MCF 10A (cell line): ENCODE data around the gene NTN1. TPM values are rescaled to one million over a fixed set of nuclear protein-coding genes. Genes with fewer than 3 reads are reported as not detected.

Source experiments
- BruUV-seq: library from RNA; stranded (reverse); fragments of 400-500 nt; replicated peaks from 2 replicates; lab custom pipeline; 2021; lab: Mats Ljungman, UMichigan
- CTCF ChIA-PET: fragments of 300-600 bp; sonication (Branson Sonifier 250); formaldehyde crosslinking; extraction: SDS; loops from one replicate; lab custom pipeline; 2021; ENCODE audit warnings: antibody characterized with exemption, inconsistent platforms; lab: Yijun Ruan, JAX
- POLR2A ChIA-PET: fragments of 300-600, 350-650 bp; sonication (Branson Sonifier 250); formaldehyde crosslinking; extraction: SDS; loops from one replicate; lab custom pipeline; 2020; ENCODE audit warnings: antibody characterized with exemption, inconsistent platforms; lab: Yijun Ruan, JAX
- DNase-seq: peaks from one replicate; pipeline ENCODE4 v3.0.0-alpha.2; 2018; ENCODE audit not compliant: unreplicated experiment
- H3K27ac Mint-ChIP-seq: one replicate; pipeline ENCODE4 v1.8.0; 2022; ENCODE audit warnings: mild to moderate bottlenecking, low read depth, mixed read lengths; ENCODE audit not compliant: unreplicated experiment
- H3K27me3 Mint-ChIP-seq: one replicate; pipeline ENCODE4 v1.8.0; 2022; ENCODE audit warnings: mixed read lengths; ENCODE audit not compliant: insufficient read depth, unreplicated experiment
- H3K36me3 Mint-ChIP-seq: one replicate; pipeline ENCODE4 v1.8.0; 2022; ENCODE audit warnings: mild to moderate bottlenecking, moderate library complexity, mixed read lengths; ENCODE audit not compliant: insufficient read depth, unreplicated experiment
- H3K4me1 Mint-ChIP-seq: one replicate; pipeline ENCODE4 v1.8.0; 2022; ENCODE audit warnings: mixed read lengths; ENCODE audit not compliant: insufficient read depth, unreplicated experiment
- H3K4me3 Mint-ChIP-seq: one replicate; pipeline ENCODE4 v1.8.0; 2022; ENCODE audit warnings: mild to moderate bottlenecking, moderate library complexity, mixed read lengths; ENCODE audit not compliant: unreplicated experiment
- H3K9me3 Mint-ChIP-seq: one replicate; pipeline ENCODE4 v1.8.0; 2022; ENCODE audit warnings: mixed read lengths; ENCODE audit not compliant: unreplicated experiment
- intact Hi-C: fragments of 100-400 bp; cut with micrococcal nuclease; formaldehyde crosslinking; loops from 2 replicates; pipeline ENCODE4 v1.14.1; 2022
- total RNA-seq: library from RNA; stranded (reverse); gene quantifications from 2 replicates; pipeline ENCODE4 v1.2.3, GENCODE V29; 2022
- TF ChIP-seq, protein P1 (sequence below): fragments of 200-600 bp; IDR thresholded peaks from one replicate; pipeline ENCODE4 v1.8.0; 2022; ENCODE audit warnings: antibody characterized with exemption, mild to moderate bottlenecking; ENCODE audit not compliant: unreplicated experiment

NTN1 gene
- total RNA-seq, 1 experiment from 2014 or later = 0.23 TPM

DNA sequence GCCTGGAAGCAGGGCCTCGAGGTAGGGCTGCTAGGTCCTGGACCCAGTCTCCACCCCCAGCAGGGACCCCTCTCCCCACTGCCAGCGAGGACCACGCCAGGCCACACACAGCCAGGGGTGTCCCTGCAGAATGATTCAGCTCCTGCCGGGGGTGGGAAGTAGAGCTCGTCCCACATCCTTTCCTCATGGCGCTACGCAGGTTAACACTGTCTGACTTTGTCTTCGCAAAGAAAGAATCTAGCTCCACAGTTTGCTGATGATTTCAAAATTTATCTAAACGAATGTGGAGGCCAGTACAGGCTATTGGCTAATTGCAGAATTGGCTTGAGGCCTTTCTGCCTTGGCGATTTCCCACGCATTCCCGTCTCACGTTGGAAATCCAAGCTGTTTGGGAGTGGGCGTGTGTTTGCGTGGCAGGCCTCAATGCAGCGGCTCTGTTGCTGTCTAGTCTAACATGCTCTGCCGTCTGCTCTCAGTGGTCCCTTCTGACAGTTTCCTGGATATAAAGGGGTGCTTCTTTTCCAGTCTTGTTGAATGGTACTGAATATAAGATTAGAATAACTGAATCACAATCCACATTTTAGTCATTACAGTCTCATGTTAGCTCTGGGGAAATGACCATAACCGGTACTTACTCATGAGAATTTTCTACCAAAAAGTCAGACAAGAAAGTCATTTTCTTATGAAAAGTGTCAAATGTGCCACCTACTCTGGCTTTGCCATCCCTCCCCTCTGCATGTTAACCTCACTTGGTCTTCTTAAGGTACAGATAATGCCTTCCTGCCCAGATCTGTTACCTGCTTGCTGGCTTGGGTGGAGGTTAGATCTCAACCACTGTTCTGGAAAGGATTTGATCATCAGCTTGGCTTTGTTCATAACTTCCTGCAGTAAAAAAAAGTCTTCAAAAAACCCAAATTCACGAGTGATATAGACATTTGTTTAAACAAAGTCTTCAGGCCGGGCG lies 252.4 kb downstream of the NTN1 start:
- BruUV-seq = no TSS peak
- H3K4me3 Mint-ChIP-seq = no peak overlapping the region
- no peak overlapping the region for H3K27ac Mint-ChIP-seq
- H3K36me3 Mint-ChIP-seq = no peaks in the 10 kb centered on the region
- ChIA-PET CTCF (no interaction called here), POLR2A (no interaction called here)
- no peaks in the 10 kb centered on the region for H3K27me3 Mint-ChIP-seq
- H3K4me1 Mint-ChIP-seq = no peaks in the 10 kb centered on the region
- no peak for DNase-seq
- intact Hi-C loops = no loop called here
- H3K9me3 Mint-ChIP-seq = no peaks in the 10 kb centered on the region
- TF ChIP-seq, protein P1, sequence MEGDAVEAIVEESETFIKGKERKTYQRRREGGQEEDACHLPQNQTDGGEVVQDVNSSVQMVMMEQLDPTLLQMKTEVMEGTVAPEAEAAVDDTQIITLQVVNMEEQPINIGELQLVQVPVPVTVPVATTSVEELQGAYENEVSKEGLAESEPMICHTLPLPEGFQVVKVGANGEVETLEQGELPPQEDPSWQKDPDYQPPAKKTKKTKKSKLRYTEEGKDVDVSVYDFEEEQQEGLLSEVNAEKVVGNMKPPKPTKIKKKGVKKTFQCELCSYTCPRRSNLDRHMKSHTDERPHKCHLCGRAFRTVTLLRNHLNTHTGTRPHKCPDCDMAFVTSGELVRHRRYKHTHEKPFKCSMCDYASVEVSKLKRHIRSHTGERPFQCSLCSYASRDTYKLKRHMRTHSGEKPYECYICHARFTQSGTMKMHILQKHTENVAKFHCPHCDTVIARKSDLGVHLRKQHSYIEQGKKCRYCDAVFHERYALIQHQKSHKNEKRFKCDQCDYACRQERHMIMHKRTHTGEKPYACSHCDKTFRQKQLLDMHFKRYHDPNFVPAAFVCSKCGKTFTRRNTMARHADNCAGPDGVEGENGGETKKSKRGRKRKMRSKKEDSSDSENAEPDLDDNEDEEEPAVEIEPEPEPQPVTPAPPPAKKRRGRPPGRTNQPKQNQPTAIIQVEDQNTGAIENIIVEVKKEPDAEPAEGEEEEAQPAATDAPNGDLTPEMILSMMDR = no peak

DNA sequence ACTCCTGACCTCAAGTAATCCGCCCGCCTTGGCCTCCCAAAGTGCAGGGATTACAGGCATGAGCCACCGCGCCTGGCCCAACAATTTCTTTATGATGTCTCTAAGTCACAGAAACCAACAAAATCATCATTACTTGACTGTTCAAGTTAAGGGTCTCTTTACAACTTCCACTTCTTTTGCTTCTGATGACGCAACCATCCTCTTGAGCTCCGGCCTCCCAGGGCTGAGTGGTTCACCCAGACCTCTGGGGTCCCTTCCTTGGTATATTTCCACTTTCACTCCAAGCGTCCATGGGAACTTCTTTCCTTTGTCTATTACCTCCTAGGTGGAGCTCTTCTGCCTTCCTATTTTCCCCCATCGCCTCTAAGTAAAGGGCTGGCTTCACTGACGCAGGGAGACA lies 253.7 kb downstream of the NTN1 start:
- H3K36me3 Mint-ChIP-seq = no peaks in the 10 kb centered on the region
- CTCF ChIA-PET = no interaction called here
- no peaks in the 10 kb centered on the region for H3K27me3 Mint-ChIP-seq
- H3K27ac Mint-ChIP-seq = no peak overlapping the region
- POLR2A ChIA-PET = no interaction called here
- H3K9me3 Mint-ChIP-seq = no peaks in the 10 kb centered on the region
- no TSS peak for BruUV-seq
- TF ChIP-seq, protein P1 = no peak
- intact Hi-C loops = no loop called here
- no peaks in the 10 kb centered on the region for H3K4me1 Mint-ChIP-seq
- no peak overlapping the region for H3K4me3 Mint-ChIP-seq
- DNase-seq = no peak

DNA sequence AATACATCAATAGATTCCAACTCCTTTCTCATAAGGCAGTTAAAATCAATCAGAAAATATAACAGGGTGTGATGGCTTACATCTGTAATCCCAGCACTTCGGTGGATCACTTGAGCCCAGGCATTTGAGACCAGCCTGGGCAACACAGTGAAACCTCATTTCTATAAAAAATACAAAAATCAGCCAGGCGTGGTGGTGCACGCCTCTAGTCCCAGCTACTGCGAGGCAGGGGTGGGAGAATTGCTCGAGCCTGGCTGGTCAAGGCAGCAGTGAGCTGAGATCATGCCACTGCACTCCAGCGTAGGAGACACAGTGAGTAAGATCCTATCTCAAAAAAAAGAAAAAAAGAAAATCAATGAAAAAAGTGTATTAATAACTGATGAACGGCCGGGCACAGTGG lies 258.6 kb downstream of the NTN1 start:
- Mint-ChIP-seq H3K27me3 (no peaks in the 10 kb centered on the region), H3K9me3 (no peaks in the 10 kb centered on the region), H3K27ac (no peak overlapping the region), H3K4me3 (no peak overlapping the region), H3K4me1 (no peaks in the 10 kb centered on the region), H3K36me3 (peaks cover 6% of the 10 kb centered on the region)
- no peak for DNase-seq
- CTCF ChIA-PET = interaction anchor here (0.7 kb wide), 1 partner anchor 450 kb away, joined by 5 read pairs; no protein-coding TSS in a partner anchor
- TF ChIP-seq, protein P1 = no peak
- POLR2A ChIA-PET = no interaction called here
- intact Hi-C loops = no loop called here
- BruUV-seq = no TSS peak

DNA sequence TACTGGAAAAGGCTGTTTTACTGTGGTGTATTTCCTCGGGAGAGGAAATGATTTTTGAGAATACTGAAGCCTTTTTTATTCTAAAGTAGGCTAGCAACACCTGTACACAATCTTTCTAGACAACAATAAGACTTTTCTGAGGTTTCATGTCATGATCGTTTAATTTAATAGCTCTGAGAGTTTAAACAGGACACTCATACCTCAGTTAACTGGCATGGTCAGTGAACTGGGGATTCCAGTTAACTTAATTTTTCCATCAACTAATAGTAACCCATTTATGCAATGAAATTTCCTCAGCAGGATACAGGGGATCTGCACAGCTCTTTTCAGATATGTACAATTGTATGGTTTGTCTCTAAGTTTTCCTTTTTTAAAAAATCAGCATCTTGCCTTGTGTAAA lies 262.6 kb downstream of the NTN1 start:
- no peak overlapping the region for H3K27ac Mint-ChIP-seq
- intact Hi-C loops = no loop called here
- TF ChIP-seq, protein P1 = no peak
- H3K27me3 Mint-ChIP-seq = no peaks in the 10 kb centered on the region
- CTCF ChIA-PET = no interaction called here
- POLR2A ChIA-PET = no interaction called here
- no peaks in the 10 kb centered on the region for H3K9me3 Mint-ChIP-seq
- H3K4me3 Mint-ChIP-seq = no peak overlapping the region
- peaks cover 6% of the 10 kb centered on the region for H3K36me3 Mint-ChIP-seq
- no peaks in the 10 kb centered on the region for H3K4me1 Mint-ChIP-seq
- DNase-seq = no peak
- no TSS peak for BruUV-seq
